Smooth muscle cell (in vitro differentiated cells): ENCODE measurements around the gene SLC25A34. TPM values are rescaled to one million over a fixed set of nuclear protein-coding genes. Genes with fewer than 3 reads are reported as not detected.

Experiments
- DNase-seq: peaks from one replicate; lab custom pipeline; 2025; ENCODE audit not compliant: unreplicated experiment; lab: John Stamatoyannopoulos, UW
- H2AFZ ChIP-seq: fragments of 200-600 bp; sonication (generic); 2 replicates; pipeline ENCODE4 v1.6.0; 2016; ENCODE audit warnings: antibody characterized with exemption, low read depth, mild to moderate bottlenecking
- H3F3A ChIP-seq: fragments of 200-600 bp; sonication (generic); 2 replicates; pipeline ENCODE4 v1.6.0; 2017; ENCODE audit warnings: antibody characterized with exemption, low read depth
- H3K27ac ChIP-seq: fragments of 200-600 bp; sonication (generic); 2 replicates; pipeline ENCODE4 v1.5.1; 2016; ENCODE audit warnings: low read depth, mild to moderate bottlenecking
- H3K27me3 ChIP-seq: fragments of 200-600 bp; sonication (generic); 2 replicates; pipeline ENCODE4 v1.6.1; 2016; ENCODE audit warnings: low read depth, mild to moderate bottlenecking
- H3K36me3 ChIP-seq: fragments of 200-600 bp; sonication (generic); 2 replicates; pipeline ENCODE4 v1.5.1; 2016; ENCODE audit warnings: low read depth
- H3K4me1 ChIP-seq: fragments of 200-600 bp; sonication (generic); 2 replicates; pipeline ENCODE4 v1.5.1; 2016; ENCODE audit warnings: low read depth
- H3K4me2 ChIP-seq: fragments of 200-600 bp; sonication (generic); 2 replicates; pipeline ENCODE4 v1.6.0; 2016; ENCODE audit warnings: mild to moderate bottlenecking
- H3K4me3 ChIP-seq: fragments of 200-600 bp; sonication (generic); 2 replicates; pipeline ENCODE4 v1.5.1; 2016; ENCODE audit warnings: mild to moderate bottlenecking
- H3K79me2 ChIP-seq: fragments of 200-600 bp; sonication (generic); 2 replicates; pipeline ENCODE4 v1.6.0; 2016; ENCODE audit warnings: low read depth, mild to moderate bottlenecking
- H3K9ac ChIP-seq: fragments of 200-600 bp; sonication (generic); 2 replicates; pipeline ENCODE4 v1.6.0; 2016; ENCODE audit warnings: low read depth
- H3K9me3 ChIP-seq: fragments of 200-600 bp; sonication (generic); replicated peaks from 2 replicates; pipeline ENCODE4 v1.5.1; 2016; ENCODE audit warnings: low read depth
- H4K20me1 ChIP-seq: fragments of 200-600 bp; sonication (generic); 2 replicates; pipeline ENCODE4 v1.6.0; 2016; ENCODE audit warnings: low read depth
- WGBS: methylation state at CpG from one replicate; pipeline ENCODE4 v1.1.7; 2016; ENCODE audit warnings: low lambda C conversion rate; 5-methylcytosine and 5-hydroxymethylcytosine counted together
- polyA plus RNA-seq: library from polyadenylated mRNA; unstranded; fragments of >200 nt; fragmentation: Nextera tagmentation; extraction: Ambion mirVana; gene quantifications from 2 replicates; pipeline ENCODE4 v1.2.1, GENCODE V29; 2016
- total RNA-seq: library from RNA; depleted of rRNA; stranded (reverse); fragments of >200 nt; gene quantifications from 2 replicates; pipeline ENCODE4 v1.2.3, GENCODE V29; 2014
- TF ChIP-seq, protein P1 (sequence below): fragments of 200-600 bp; sonication (generic); IDR thresholded peaks from 2 replicates; pipeline ENCODE4 v1.5.1; 2017; ENCODE audit warnings: borderline replicate concordance, mild to moderate bottlenecking, antibody characterized with exemption; ENCODE audit not compliant: insufficient read depth, poor library complexity, severe bottlenecking

Gene SLC25A34
- total and polyA plus RNA-seq, 2 experiments from 2014 or later: 0.76 to 1.6 TPM

DNA sequence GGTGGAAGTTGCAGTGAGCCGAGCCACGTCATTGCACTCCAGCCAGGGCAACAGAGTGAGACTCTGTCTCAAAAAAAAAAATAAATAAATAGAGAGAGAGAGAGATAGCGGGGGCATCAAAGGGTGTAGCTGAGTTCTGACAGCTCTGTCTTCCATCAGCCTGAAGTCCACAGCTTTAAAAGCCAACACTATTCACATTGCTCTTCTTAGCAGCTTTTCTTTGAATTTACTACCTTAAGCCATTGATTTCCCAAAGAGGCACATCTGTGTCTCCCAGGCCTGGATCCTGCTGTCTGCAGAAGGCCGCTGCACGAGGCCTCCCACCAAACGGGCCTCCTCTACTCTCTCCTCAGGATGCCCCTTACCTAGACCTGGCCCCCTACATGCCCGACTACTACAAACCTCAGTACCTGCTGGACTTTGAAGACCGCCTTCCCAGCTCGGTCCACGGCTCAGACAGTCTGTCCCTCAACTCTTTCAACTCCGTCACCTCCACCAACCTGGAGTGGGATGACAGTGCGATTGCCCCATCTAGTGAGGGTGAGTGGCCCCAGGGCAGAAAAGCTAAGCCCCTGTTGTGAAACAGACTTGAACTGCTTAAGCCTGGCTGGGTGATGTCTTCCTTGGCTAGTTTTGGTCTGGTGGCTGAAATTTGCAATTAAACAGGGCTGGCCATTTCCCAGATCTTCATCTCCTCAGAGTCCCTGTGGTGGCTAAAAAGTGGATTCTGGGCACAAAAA lies 16.5 kb upstream of the SLC25A34 start:
- H3K4me3 ChIP-seq: no peak overlapping the region
- no peak overlapping the region for H3K9ac ChIP-seq
- peaks cover 14% of the 10 kb centered on the region for H3K79me2 ChIP-seq
- no peaks in the 10 kb centered on the region for H3F3A ChIP-seq
- DNase-seq: no peak
- H3K9me3 ChIP-seq: no peaks in the 10 kb centered on the region
- H3K4me1 ChIP-seq: no peaks in the 10 kb centered on the region
- peaks cover 28% of the 10 kb centered on the region for H4K20me1 ChIP-seq
- H3K27me3 ChIP-seq: no peaks in the 10 kb centered on the region
- 77% methylated on average over 12 of the region's 12 CpGs for whole genome bisulfite sequencing
- TF ChIP-seq, protein P1, sequence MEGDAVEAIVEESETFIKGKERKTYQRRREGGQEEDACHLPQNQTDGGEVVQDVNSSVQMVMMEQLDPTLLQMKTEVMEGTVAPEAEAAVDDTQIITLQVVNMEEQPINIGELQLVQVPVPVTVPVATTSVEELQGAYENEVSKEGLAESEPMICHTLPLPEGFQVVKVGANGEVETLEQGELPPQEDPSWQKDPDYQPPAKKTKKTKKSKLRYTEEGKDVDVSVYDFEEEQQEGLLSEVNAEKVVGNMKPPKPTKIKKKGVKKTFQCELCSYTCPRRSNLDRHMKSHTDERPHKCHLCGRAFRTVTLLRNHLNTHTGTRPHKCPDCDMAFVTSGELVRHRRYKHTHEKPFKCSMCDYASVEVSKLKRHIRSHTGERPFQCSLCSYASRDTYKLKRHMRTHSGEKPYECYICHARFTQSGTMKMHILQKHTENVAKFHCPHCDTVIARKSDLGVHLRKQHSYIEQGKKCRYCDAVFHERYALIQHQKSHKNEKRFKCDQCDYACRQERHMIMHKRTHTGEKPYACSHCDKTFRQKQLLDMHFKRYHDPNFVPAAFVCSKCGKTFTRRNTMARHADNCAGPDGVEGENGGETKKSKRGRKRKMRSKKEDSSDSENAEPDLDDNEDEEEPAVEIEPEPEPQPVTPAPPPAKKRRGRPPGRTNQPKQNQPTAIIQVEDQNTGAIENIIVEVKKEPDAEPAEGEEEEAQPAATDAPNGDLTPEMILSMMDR: no peak
- H3K36me3 ChIP-seq: no peaks in the 10 kb centered on the region
- no peak overlapping the region for H3K27ac ChIP-seq
- no peak overlapping the region for H3K4me2 ChIP-seq
- H2AFZ ChIP-seq: no peak overlapping the region

DNA sequence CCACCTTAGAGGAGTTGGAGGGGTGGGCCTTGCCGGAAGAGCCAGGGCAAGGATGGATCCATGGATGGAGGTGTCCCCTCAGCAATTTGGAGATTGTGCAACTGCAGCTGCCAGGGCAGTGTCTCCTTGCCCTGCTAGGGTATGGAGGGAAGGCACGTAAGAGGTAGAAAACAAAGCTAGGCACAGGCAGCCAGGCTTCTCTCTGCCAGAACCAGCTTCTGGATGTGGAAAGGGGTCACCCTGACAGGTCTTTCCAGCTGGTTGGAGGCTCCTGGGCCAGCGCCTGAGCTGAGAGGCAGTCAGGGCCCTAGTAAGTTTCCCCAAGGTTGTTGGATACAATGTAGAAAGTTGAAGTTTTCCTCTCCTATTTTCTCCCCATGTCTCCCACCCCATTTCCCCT lies 15.2 kb upstream of the SLC25A34 start:
- Histone ChIP-seq H3K4me1 (no peaks in the 10 kb centered on the region), H3K27me3 (no peaks in the 10 kb centered on the region), H3K9me3 (no peaks in the 10 kb centered on the region), H3K9ac (no peak overlapping the region), H3K36me3 (no peaks in the 10 kb centered on the region), H2AFZ (no peak overlapping the region), H3K4me3 (no peak overlapping the region), H3F3A (no peaks in the 10 kb centered on the region), H3K27ac (no peak overlapping the region), H3K4me2 (no peak overlapping the region), H4K20me1 (peaks cover 15% of the 10 kb centered on the region), H3K79me2 (peaks cover under 1% of the 10 kb centered on the region)
- TF ChIP-seq, protein P1: no peak
- no peak for DNase-seq
- WGBS: 94% methylated on average over 3 of the region's 3 CpGs

DNA sequence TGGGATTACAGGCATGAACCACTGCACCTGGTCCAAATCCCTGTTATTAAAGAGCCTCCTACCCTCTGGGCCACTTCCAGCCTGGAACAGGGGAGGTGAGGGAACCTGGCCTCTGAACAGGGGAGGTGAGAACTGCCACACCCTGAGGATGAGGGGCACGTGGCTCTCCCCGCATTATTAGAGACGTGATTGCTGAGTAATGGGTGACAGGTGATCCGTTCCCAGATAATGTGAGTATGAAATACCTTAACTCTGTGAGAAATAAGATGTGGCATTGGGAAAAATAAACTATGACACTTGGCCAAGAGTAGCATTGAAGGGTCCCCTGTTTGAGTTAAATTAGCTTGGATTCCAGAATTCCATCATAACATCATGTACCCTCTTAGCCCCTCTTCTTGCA lies 13.6 kb upstream of the SLC25A34 start:
- Histone ChIP-seq H3K9me3 (no peaks in the 10 kb centered on the region), H3K4me3 (no peak overlapping the region), H3K4me1 (no peaks in the 10 kb centered on the region), H2AFZ (no peak overlapping the region), H3K9ac (no peak overlapping the region), H4K20me1 (peaks cover 10% of the 10 kb centered on the region), H3K79me2 (no peaks in the 10 kb centered on the region), H3K4me2 (no peak overlapping the region), H3K27ac (no peak overlapping the region), H3K27me3 (no peaks in the 10 kb centered on the region), H3F3A (no peaks in the 10 kb centered on the region), H3K36me3 (no peaks in the 10 kb centered on the region)
- no peak for DNase-seq
- TF ChIP-seq, protein P1: no peak
- WGBS: 95% methylated on average over 4 of the region's 4 CpGs
